GM19043 (cell line): ENCODE measurements around the gene TIE1.

Experiments used
- ATAC-seq: cut with Tn5 transposase; IDR thresholded peaks from one replicate; pipeline ENCODE4 v1.9.1; 2021; ENCODE audit warnings: low read depth; ENCODE audit not compliant: unreplicated experiment

TIE1 gene

DNA sequence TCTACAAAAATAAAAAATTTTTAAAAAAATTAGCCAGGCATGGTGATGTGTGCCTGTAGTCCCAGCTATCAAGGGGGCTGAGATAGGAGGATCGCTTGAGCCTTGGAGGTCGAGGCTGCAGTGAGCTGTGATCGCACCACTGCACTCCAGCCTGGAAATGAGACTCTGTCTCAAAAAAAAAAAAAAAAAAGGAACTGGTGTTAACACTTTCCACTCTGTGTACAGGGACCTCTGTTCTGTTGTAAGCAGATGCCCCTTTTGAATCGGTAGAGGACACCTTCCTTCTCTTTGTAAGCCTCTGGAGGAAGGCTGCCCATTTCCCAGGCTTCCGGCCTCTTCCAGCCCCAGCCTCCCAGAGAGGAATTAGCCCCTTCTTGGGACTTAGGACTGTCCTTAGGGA, 8.1 kb upstream of the TIE1 start:
- ATAC-seq: no peak

DNA sequence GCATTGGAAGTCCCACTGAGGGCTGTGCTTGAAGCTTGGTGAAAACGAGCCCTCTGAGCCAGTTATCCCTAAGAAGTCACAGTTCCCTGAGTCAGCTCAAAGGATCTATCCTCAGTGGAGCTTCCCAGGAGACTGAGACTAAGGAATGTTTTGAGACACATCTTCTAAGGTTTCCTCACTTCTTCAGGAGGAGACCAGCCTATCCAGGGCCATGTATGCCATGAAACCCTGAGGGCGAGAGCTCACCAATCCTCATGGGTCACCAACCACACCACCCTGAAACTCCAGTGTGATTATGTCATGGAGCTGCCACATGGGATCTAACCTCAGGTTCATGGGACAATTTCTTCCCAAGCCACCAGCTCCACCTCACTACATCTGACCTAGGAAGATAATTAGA, 7.6 kb upstream of the TIE1 start:
- no peak for ATAC-seq

DNA sequence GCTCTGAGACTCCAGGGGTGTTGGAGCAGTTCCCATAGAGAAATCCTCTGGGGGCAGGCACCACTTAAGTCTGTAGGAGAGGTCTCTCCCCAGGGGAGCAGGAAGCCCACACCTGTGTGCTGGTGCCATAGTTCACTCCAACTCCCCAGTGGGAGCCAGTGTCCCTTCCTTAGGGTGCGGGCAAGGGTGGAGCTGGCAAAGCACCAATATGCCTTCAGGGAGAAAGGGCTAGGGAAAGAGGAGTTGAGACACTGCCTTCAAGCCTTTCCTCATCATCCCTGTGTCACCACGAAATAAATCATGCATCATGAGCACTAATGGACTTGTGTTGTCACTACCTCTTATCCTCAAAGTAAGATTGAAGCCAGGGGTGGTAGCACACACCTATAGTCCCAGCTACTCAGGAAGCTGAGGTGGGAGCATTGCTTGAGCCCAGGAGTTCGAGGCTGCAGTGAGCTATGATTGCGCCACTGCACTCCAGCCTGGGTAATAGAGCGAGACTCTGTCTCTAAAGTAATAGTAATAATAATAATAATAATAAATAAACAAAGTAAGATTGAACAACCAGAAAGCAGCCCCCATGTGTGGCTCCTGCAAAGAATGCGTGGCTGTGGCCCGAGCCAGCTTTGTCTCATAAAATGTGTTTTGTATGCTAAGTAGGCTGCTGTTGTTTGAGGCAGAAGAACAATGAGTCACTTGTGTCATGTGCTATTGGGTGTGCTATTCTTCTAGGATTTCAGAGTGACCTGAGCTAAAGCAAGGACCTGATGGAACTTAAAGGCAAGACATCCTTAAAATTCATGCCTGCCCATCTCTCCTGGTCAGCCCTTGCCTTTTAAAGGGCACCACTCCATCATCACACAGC, 6.7 kb upstream of the TIE1 start:
- no peak for ATAC-seq

DNA sequence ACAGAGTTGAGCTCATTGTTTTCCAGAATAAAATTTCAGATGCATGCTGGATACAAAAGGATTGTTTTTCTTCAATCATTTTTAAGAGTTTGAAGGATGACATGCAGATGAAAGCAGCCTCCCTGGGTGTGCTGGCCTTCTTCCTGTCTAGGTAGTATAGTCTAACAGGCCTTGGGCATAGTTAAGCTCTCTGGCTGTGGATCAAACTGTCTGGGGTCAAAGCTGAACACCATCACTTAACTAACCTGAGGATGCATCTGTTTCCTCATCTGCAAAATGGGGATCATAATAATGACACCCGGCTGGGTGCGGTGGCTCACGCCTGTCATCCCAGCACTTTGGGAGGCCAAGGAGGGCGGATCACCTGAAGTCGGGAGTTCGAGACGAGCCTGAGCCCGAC, 6.0 kb upstream of the TIE1 start:
- ATAC-seq: no peak

DNA sequence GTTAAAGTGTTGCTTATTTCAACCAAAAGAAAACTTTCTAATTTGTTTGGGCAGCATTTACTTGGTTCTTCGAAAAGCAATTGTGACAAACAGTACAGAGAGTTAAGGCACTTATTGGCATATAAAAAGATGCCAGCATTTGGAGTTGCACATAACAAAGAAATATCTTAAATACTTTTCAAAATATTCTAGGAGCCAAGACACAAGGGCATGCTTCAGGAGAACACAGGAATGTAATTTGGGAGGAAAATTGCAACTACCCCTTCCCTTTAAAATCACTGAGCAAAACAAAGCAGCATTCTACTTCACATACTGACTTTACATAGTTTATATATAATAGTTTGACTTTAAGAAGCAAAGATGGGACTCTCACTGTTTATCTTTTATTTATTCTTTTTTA, 4.6 kb upstream of the TIE1 start:
- ATAC-seq: no peak

DNA sequence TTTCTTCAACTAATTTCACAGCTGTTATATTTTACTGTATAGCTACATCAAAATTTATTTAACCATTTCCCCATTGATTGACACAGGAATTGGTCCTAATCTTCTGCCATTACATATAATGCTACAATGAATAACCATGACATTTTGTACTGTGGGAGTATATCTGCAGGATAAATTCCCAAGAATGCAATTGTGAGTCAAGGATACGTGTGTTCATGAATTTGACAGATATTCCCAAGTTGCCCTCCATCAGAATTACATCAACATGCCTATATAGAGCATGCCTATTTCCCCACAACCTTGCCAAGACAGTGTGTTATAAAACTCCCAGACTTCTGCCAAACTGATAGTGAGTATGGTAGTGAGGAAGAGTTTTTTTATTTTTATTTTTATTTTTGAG, 2.7 kb upstream of the TIE1 start:
- no peak for ATAC-seq

DNA sequence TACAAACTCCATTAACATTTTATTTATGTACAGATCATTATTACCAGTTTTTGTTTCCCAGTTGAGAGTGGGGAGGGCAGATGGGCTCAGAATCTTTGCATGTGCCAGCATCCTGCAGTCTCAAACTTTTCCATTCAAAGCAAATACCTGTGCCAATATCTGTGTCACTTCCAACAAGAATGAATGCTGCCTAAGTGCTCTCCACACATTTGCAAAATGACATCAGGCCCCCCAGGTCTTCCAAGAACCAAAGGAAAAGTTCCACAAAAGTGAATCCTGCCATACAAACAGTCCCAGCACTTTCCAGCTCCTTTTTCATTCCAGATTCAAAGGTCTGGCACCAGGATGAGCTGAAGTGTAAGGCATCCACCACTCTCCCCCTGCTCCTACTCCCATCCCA, 1.7 kb upstream of the TIE1 start:
- ATAC-seq: no peak

DNA sequence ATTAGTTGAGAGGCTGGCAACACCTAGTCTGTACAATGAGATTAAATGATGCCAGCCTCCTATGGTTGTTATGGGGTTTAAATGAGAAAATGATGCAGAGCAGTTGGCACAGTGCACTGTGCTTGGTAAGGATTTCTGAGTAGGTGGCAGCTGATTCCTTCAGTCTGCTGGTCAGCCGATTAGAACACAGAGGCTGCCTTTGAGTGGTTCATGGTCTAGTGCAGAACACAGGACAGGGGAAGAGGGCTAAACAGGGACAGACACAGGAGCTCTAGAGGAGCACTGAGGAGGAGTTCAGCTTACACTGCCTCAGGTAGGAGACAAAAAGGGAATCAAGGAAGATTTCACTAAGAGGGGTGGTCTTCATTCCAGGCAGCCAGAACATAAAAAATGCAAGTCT, 1.4 kb downstream of the TIE1 start:
- ATAC-seq: no peak

DNA sequence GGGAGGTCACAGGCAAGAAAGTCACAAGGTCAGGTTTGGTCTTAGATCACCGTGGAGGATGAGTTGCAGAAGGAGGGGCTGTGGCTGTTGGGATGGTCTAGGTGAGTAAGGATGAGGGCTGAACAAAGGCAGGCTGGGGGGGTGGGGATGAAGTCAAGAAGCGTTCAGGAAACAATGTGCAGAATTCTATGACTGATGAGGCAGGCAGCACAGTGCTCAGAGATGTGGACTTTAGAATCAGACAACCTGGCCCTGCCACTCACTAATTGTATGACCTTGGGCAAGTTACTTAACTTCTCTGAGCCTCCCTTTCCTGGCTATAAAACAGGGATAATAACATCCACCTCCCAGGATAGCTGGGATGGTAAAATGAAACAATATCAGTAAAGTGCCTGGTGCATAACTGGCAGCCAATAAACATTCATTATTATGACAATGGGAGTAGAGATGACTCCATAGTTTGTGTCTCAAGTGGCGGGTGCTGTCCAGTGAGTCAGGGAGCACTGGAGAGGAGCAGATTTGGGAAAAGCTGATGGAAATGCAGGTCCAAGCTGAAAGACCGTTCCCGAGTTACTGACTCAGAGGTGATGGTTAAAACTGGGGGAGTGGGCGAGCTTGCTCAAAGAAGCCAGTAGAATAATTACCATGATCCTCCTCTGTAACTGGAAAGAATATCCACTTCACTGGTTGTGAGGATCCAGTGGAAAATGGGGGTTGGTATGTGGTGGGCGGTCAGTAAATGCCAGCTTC, 2.1 kb downstream of the TIE1 start:
- no peak for ATAC-seq

DNA sequence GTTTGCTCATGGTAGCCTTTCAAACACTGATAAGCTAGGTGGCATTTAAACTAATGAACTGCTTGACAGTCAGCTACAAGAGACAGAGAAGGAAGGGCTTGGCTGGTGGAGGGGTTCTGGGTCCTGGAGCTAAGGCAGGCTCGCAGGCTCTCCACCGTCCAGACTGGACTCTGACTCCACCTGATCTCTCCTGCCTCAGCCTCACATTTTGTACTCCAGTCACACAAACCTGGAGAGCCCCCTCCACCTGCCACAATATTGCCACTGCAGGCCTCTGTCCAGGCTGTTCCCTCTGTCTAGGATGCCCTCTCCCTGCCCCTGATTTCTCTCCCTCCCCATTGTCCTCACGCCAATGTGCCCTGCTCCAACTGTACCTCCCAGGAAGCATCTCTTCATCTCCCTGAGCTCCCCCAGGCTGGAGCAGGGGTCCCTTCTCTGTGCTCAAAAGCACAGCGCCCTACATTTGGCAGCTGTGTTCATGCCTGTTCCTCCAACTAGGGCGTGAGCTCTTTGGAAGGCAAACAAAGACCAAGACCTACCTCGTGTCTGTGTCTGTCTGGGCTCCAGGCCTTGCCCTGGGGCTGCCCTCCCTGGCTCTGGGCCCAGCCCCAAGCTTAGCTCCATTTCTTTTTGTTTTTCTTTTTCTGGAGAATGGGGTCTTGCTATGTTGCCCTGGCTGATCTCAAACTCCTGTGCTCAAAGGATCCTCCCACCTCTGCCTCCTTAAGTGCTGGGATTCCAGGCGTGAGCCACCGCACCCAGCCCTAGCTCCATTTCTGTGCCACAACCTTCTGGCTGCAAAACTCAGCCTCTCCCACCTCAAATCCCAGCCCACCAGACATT, 2.9 kb downstream of the TIE1 start:
- ATAC-seq: no peak

DNA sequence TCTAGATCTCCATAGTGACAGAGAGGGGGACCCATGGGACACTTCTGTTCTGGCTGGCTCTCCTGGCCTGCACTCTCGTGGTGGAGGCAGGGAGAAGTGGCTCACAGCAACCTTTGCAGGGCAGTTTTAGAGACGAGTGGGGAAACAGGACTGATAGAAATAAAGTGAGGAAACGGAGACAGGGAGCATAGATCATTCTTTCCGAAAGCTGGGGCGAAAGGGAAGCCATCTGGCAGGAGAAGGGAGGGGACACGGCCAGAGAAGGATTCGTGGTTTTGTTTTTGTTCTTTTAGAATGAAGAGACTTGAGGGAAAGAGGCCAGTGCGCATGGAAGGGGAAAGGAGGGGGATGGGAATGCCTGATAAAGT, 3.5 kb downstream of the TIE1 start:
- ATAC-seq: no peak

DNA sequence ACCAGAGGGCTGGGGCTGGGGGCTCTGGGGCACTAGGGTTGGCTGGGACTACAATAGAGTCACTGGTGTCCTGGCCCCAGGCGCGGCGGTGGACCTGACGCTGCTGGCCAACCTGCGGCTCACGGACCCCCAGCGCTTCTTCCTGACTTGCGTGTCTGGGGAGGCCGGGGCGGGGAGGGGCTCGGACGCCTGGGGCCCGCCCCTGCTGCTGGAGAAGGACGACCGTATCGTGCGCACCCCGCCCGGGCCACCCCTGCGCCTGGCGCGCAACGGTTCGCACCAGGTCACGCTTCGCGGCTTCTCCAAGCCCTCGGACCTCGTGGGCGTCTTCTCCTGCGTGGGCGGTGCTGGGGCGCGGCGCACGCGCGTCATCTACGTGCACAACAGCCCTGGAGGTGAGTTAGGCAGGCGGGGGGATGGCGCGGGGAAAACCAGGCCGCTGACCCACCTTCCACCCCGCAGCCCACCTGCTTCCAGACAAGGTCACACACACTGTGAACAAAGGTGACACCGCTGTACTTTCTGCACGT, 4.1 kb downstream of the TIE1 start:
- no peak for ATAC-seq

DNA sequence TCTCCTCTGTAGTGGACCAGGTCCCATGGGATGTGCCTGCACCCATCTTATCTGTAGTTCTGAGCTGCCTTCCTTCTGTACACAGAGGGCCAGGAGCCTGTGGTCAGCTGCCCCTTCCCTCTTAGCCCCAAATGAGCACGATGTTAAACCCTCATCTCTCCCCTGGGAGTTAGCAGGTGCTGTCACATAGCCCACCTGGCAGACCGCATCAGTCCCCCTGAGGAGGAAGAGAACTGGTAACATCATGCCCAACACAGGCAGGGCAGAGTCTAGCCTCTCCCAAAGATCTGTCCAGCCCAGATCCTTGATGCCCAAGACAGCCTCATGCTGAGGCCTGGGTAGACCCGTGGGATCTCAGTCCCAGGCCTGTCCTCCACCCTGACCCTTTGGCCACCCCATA, 4.7 kb downstream of the TIE1 start:
- no peak for ATAC-seq

DNA sequence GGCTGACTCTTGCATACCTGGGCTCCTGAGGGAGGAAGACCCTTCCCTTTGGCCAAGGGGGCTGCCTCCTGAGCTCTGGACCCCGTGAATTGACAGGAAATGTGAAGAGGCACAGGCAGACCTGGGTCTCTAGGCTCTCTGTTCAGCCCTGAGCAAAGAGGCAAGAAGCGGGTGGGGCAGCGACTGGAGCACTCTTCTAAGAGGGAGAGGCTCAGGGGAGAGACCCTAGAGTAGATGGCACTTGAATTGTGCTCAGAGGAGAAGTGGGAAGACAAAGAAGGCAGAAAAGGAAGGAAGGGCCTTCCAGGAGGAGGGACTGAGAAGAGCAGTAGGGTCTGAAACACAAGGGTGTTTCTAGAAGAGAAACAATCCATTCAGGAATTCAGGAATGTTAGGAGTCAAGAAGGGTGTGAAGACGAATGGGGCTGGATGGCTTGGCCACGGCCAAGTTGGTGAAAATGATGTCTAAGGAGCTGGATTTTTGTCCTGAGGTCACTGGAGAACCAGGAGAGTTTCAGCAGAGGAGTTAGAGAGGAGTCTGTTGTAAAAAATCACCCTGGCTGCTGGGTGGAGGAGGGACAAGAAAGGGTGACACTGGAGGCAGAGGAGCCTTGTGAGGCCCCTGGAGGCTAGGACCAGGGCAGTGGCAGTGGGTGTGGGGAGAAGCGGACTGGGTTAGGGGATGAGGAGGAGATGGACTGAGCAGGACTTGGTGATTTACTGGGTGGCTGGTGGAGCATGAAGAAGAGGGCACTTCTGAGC, 5.3 kb downstream of the TIE1 start:
- ATAC-seq: no peak

DNA sequence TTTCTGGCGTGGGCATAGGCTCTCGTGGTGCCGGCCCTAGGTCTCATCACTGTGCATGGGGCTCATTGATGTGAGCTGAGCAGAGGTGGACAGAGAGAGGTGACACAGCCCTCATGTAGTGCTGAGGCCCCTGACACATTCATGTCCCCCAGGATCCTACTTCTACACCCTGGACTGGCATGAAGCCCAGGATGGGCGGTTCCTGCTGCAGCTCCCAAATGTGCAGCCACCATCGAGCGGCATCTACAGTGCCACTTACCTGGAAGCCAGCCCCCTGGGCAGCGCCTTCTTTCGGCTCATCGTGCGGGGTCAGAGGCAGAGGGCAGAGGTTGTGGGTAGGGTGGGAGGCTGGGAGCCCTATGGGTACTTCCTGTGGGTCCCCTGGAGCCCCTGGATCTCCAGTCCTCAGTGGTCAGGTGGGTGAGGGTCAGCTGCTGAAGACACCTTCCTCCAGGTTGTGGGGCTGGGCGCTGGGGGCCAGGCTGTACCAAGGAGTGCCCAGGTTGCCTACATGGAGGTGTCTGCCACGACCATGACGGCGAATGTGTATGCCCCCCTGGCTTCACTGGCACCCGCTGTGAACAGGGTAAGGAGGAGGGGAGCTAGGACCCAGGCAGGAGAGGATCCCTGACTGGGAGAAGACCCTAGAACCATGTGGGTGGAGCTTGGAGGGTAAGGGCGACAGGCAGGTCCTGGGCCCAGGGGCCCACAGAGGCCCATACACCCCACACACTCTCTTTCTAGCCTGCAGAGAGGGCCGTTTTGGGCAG, 6.1 kb downstream of the TIE1 start:
- ATAC-seq: no peak

DNA sequence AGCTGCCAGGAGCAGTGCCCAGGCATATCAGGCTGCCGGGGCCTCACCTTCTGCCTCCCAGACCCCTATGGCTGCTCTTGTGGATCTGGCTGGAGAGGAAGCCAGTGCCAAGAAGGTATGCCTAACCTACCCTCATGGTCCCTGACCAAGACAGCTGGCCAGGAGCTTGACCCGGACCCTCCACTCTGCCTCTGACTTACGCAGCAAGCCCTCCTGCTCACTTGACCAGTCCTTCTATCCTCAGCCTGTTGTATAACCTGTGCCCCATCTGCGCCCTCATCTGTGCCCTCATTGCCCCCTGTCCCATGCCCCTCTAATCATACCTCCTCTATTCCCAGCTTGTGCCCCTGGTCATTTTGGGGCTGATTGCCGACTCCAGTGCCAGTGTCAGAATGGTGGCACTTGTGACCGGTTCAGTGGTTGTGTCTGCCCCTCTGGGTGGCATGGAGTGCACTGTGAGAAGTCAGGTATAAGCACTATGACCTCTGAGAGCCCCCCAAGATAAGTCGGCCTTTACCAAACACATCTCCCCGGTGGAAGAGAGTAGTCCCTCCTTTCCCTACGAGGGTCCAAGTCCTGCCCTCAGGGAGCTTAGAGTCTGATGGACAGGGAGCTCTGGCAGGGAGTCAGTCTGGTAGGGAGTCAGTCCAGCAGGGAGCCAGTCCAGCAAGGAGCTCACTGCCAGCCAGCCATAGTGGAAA, 6.8 kb downstream of the TIE1 start:
- ATAC-seq: no peak

DNA sequence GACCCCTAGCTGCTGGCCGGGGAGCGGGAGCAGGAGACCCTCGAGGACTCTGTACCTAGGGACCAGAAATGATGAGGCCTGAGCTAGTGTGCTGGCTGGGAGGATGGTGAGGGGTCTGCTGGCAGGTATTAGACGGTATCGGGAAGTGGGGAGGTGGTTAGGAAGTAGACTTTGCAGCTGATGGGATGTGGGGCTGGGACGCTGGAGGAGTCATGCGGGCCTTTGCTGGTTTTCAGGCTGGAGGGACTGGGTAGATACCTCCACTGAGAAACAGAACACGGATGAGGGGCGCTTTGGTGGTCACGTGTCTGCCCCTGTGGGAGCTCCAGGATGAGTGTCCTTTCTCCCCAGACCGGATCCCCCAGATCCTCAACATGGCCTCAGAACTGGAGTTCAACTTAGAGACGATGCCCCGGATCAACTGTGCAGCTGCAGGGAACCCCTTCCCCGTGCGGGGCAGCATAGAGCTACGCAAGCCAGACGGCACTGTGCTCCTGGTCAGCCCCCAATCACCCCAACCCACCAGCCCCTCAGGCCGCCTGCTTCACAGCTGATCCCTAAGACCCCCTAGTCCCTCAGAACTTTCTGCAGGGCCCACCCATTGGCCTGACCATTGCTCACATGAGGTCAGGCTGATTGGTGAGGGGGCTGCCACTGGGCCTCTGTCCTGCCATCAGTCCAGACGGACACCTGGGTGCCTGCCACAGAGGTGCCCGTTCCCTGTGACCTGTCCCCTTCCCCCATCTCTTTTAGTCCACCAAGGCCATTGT, 8.0 kb downstream of the TIE1 start:
- ATAC-seq: no peak

DNA sequence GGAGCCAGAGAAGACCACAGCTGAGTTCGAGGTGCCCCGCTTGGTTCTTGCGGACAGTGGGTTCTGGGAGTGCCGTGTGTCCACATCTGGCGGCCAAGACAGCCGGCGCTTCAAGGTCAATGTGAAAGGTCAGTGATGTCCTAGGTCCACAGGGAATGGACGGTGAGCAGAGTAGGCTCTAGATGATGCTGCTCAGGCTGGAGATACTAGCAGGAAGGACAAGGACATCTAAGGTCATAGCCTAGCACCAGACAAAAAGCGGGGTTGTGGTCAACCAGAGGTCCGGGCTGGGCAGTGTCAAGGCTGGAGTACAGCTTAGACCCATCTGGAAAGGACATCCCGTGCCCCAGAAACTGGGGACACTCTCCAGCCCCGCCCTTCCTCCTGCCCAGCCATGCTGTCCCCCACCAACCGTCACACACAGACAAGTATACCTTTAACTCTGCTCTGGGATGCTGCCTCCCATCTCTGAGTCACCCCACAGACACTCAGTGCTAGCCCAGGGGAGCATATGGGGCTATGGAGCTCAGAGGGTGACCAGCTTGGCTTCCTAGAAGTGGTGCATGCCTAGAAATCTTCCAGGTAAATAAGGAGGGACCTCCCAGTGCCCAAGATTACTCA, 8.7 kb downstream of the TIE1 start:
- no peak for ATAC-seq
